GM12892 (cell line): Measurements from ENCODE around the gene CDK2AP2.

Experiments used
- POLR2A ChIP-seq: IDR thresholded peaks from 2 replicates; pipeline ENCODE4 v1.6.1; 2011; ENCODE audit warnings: low read depth, low read length, control low read depth
- POLR2AphosphoS5 ChIP-seq: IDR thresholded peaks from 2 replicates; pipeline ENCODE4 v1.6.1; 2011; ENCODE audit warnings: low read depth, low read length, control low read depth
- TAF1 ChIP-seq: IDR thresholded peaks from 2 replicates; pipeline ENCODE4 v1.6.1; 2011; ENCODE audit warnings: low read depth, mild to moderate bottlenecking, control low read depth, low read length, borderline replicate concordance

DNA sequence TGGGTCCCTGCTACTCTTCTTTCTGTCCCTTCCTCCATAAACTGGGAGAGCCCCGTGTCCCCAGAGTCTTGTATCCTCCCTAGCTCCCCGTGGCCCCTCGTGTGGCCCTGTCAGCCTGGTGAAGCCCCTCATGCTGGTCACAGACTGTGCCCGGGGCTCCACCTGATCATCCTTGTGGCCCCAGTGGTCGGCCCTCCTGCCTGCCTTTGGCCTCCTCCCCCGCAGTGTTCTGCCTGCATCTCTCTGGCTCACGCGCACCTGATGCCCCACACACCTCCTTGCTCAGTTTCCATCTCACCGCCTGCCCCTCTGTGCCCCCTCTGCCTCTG lies 16.5 kb upstream of the CDK2AP2 start:
- TF ChIP-seq TAF1 (no peak), POLR2AphosphoS5 (no peak), POLR2A (no peak)
